Measurements from ENCODE around the gene PPP1R3A.

Gene PPP1R3A

GRCh38 chr7:113915956-113916355 is 2.9 kb downstream of the PPP1R3A start:
- no peak overlapping the region for H3K4me3 ChIP-seq (ENCODE audit: low read depth, low read length)
- DNase-seq (ENCODE audit: low read depth, low spot score) = no peak
- CTCF ChIA-PET = no interaction called here
- TF ChIP-seq CTCF (IDR thresholded peaks at IDR 0.05; ENCODE audit: insufficient read depth, low read length, missing control alignments) = no peak
- POLR2A ChIA-PET = no interaction called here

- ChIA-PET POLR2A (no interaction called here), CTCF (no interaction called here)
- no peak overlapping the region for H3K4me3 ChIP-seq (ENCODE audit: low read depth, low read length)
- no peak for DNase-seq (ENCODE audit: low read depth, low spot score)
- TF ChIP-seq CTCF (IDR thresholded peaks at IDR 0.05; ENCODE audit: insufficient read depth, low read length, missing control alignments) = no peak
Measured at GRCh38 chr7:113912876-113913275, 5.9 kb downstream of the PPP1R3A start.

- no peak for DNase-seq (ENCODE audit: low read depth, low spot score)
- CTCF ChIA-PET = interaction anchor here (0.6 to 1.2 kb wide), 3 partner anchors 9 to 13 kb away, joined by 3 to 4 read pairs (median 3); partner anchors contain the start of gene PPP1R3A
Measured at GRCh38 chr7:113907617-113908016, 11.2 kb downstream of the PPP1R3A start.

GRCh38 chr7:113904521-113904920 is 14.3 kb downstream of the PPP1R3A start:
- POLR2A ChIA-PET = no interaction called here
- no peak overlapping the region for H3K4me3 ChIP-seq (ENCODE audit: low read depth, low read length)
- DNase-seq (ENCODE audit: low read depth, low spot score) = no peak
- CTCF ChIA-PET = no interaction called here
- no peak for TF ChIP-seq CTCF (IDR thresholded peaks at IDR 0.05; ENCODE audit: insufficient read depth, low read length, missing control alignments)

More at GRCh38 chr7:113907617-113908016, 11.2 kb downstream of the PPP1R3A start:
- TF ChIP-seq CTCF (IDR thresholded peaks at IDR 0.05; ENCODE audit: insufficient read depth, low read length, missing control alignments) = no peak
- no peak overlapping the region for H3K4me3 ChIP-seq (ENCODE audit: low read depth, low read length)
- POLR2A ChIA-PET = no interaction called here

GRCh38 chr7:113892818-113893217 is 26.0 kb downstream of the PPP1R3A start:
- DNase-seq (ENCODE audit: low read depth, low spot score) = no peak
- no peak for TF ChIP-seq CTCF (IDR thresholded peaks at IDR 0.05; ENCODE audit: insufficient read depth, low read length, missing control alignments)
- POLR2A ChIA-PET = no interaction called here
- no peak overlapping the region for H3K4me3 ChIP-seq (ENCODE audit: low read depth, low read length)
- CTCF ChIA-PET = interaction anchor here (1.3 kb wide), 1 partner anchor 10 kb away, joined by 3 read pairs; no protein-coding TSS in a partner anchor

- no peak overlapping the region for H3K4me3 ChIP-seq (ENCODE audit: low read depth, low read length)
- ChIA-PET CTCF (no interaction called here), POLR2A (no interaction called here)
- DNase-seq (ENCODE audit: low read depth, low spot score) = no peak
- no peak for TF ChIP-seq CTCF (IDR thresholded peaks at IDR 0.05; ENCODE audit: insufficient read depth, low read length, missing control alignments)
Measured at GRCh38 chr7:113891828-113892227, 27.0 kb downstream of the PPP1R3A start.
